HCT116 (cell line): ENCODE results near the gene CDH13. TPM values are rescaled to one million over a fixed set of nuclear protein-coding genes. Genes with fewer than 3 reads are reported as not detected.

Experiments
- ATAC-seq: fragments of 200-7000 bp; cut with Tn5 transposase; 2 replicates; pipeline ENCODE4 v1.9.1; 2020; ENCODE audit warnings: mild to moderate bottlenecking, moderate library complexity
- BruUV-seq: library from RNA; stranded (reverse); fragments of 400-500 nt; replicated peaks from 2 replicates; lab custom pipeline; 2021; lab: Mats Ljungman, UMichigan
- CTCF ChIA-PET: fragments of 300-600 bp; sonication (Branson Sonifier 250); formaldehyde crosslinking; loops from one replicate; lab custom pipeline; 2021; ENCODE audit warnings: antibody characterized with exemption; lab: Charles Lee
- POLR2A ChIA-PET: fragments of 300-600, 350-600 bp; sonication (Branson Sonifier 250); formaldehyde crosslinking; loops from one replicate; lab custom pipeline; 2021; ENCODE audit warnings: antibody characterized with exemption; lab: Charles Lee
- RAD21 ChIA-PET, 2 experiments: fragments of 300-600 bp; sonication (Branson Sonifier 250); formaldehyde crosslinking; loops; one replicate each; lab custom pipeline; 2023; ENCODE audit warnings: low total read pairs in 2 of 2; ENCODE audit not compliant: uncharacterized antibody in 2 of 2, unreplicated experiment in 2 of 2, low non-redundant PET in 1 of 2; lab: Charles Lee
- DNase-seq: peaks from one replicate; pipeline ENCODE4 v3.0.0-alpha.2; 2010; ENCODE audit warnings: low read depth, low spot score
- H2AFZ ChIP-seq: fragments of 200-600 bp; shearing (Covaris generic), sonication (generic); 2 replicates; pipeline ENCODE4 v1.6.1; 2017; ENCODE audit warnings: low read depth, mixed run types, mixed read lengths, antibody characterized with exemption, low read length; ENCODE audit not compliant: poor library complexity, severe bottlenecking
- H3K27ac ChIP-seq: 2 replicates; pipeline ENCODE4 v1.5.1; 2012; ENCODE audit warnings: low read depth, low read length
- H3K27me3 ChIP-seq: fragments of 200-600 bp; sonication (generic); 2 replicates; pipeline ENCODE4 v1.6.1; 2016; ENCODE audit warnings: mixed run types, low read length, mixed read lengths; ENCODE audit not compliant: insufficient read depth
- H3K36me3 ChIP-seq, 2 experiments: fragments of 200-500 bp in 1 of 2; fragments of 200-600 bp in 1 of 2; sonication (Bioruptor generic) in 1 of 2; sonication (generic) in 1 of 2; 2 replicates each; pipeline versions ENCODE4 v1.5.1 to v1.6.1; 2014 to 2016; ENCODE audit warnings: low read length in 2 of 2, inconsistent platforms in 1 of 2, mixed read lengths in 1 of 2, mixed run types in 1 of 2; ENCODE audit not compliant: insufficient read depth in 2 of 2, control insufficient read depth in 1 of 2
- H3K4me1 ChIP-seq, 2 experiments: fragments of 200-600 bp in 1 of 2; sonication (generic) in 1 of 2; 2 replicates each; pipeline versions ENCODE4 v1.5.1 to v1.6.1; 2012 to 2017; ENCODE audit warnings: low read length in 2 of 2, inconsistent platforms in 1 of 2, mild to moderate bottlenecking in 1 of 2, mixed read lengths in 1 of 2, mixed run types in 1 of 2, moderate library complexity in 1 of 2; ENCODE audit not compliant: insufficient read depth in 2 of 2, control insufficient read depth in 1 of 2
- H3K4me2 ChIP-seq: fragments of 200-600 bp; sonication (generic); 2 replicates; pipeline ENCODE4 v1.6.1; 2017; ENCODE audit warnings: mixed run types, low read length, mixed read lengths
- H3K4me3 ChIP-seq, 2 experiments: fragments of 200-600 bp in 1 of 2; sonication (generic) in 1 of 2; replicated peaks in 1 of 2; 2 replicates each; pipeline ENCODE4 v1.5.1; 2011 to 2016; ENCODE audit warnings: low read length in 2 of 2, control low read depth in 1 of 2, low read depth in 1 of 2, mild to moderate bottlenecking in 1 of 2, mixed read lengths in 1 of 2, mixed run types in 1 of 2
- H3K79me2 ChIP-seq: fragments of 200-600 bp; sonication (generic); 2 replicates; pipeline ENCODE4 v1.6.1; 2017; ENCODE audit warnings: mild to moderate bottlenecking, mixed run types, low read length, moderate library complexity, mixed read lengths; ENCODE audit not compliant: insufficient read depth
- H3K9ac ChIP-seq: fragments of 200-600 bp; sonication (generic); 2 replicates; pipeline ENCODE4 v1.6.1; 2016; ENCODE audit warnings: low read length, mixed read lengths
- H3K9me2 ChIP-seq: fragments of 200-600 bp; sonication (generic), shearing (Covaris generic); 2 replicates; pipeline ENCODE4 v1.6.1; 2017; ENCODE audit warnings: mixed run types, mild to moderate bottlenecking, moderate library complexity; ENCODE audit not compliant: insufficient read depth
- H3K9me3 ChIP-seq, 2 experiments: fragments of 200-500 bp in 1 of 2; fragments of 200-600 bp in 1 of 2; sonication (Bioruptor generic) in 1 of 2; sonication (generic) in 1 of 2; 2 replicates each; pipeline ENCODE4 v1.6.1; 2014 to 2017; ENCODE audit warnings: low read length in 2 of 2, mixed read lengths in 2 of 2, inconsistent platforms in 1 of 2, low read depth in 1 of 2, mild to moderate bottlenecking in 1 of 2, mixed run types in 1 of 2, moderate library complexity in 1 of 2; ENCODE audit not compliant: control insufficient read depth in 1 of 2, insufficient read depth in 1 of 2
- H4K20me1 ChIP-seq: fragments of 200-600 bp; sonication (generic), shearing (Covaris generic); 2 replicates; pipeline ENCODE4 v1.6.1; 2017; ENCODE audit warnings: mixed run types, mild to moderate bottlenecking, moderate library complexity; ENCODE audit not compliant: insufficient read depth
- ATF3 ChIP-seq: IDR thresholded peaks from 2 replicates; pipeline ENCODE4 v1.6.1; 2012
- CBX3 ChIP-seq: IDR thresholded peaks from 2 replicates; pipeline ENCODE4 v1.6.1; 2012; ENCODE audit warnings: low read depth
- CEBPB ChIP-seq: IDR thresholded peaks from 2 replicates; pipeline ENCODE4 v1.6.1; 2012; ENCODE audit warnings: low read depth
- CTCF ChIP-seq, 3 experiments: fragments of 200-600 bp in 1 of 3; sonication (generic) in 1 of 3; IDR thresholded peaks in 2 of 3; conservative IDR thresholded peaks in 1 of 3; 2 replicates each; pipeline ENCODE4 v1.5.1; 2012 to 2017; ENCODE audit warnings: low read depth in 2 of 3, low read length in 2 of 3, antibody characterized with exemption in 1 of 3, borderline replicate concordance in 1 of 3, control low read depth in 1 of 3, mild to moderate bottlenecking in 1 of 3, mixed read lengths in 1 of 3, mixed run types in 1 of 3, moderate library complexity in 1 of 3; ENCODE audit not compliant: insufficient read depth in 1 of 3
- ELF1 ChIP-seq: IDR thresholded peaks from 2 replicates; pipeline ENCODE4 v1.6.1; 2012; ENCODE audit warnings: low read depth, borderline replicate concordance
- FOSL1 ChIP-seq: IDR thresholded peaks from 2 replicates; pipeline ENCODE4 v1.6.1; 2012; ENCODE audit warnings: low read depth
- MAX ChIP-seq: IDR thresholded peaks from 2 replicates; pipeline ENCODE4 v1.6.1; 2012
- POLR2AphosphoS5 ChIP-seq: IDR thresholded peaks from 2 replicates; pipeline ENCODE4 v1.6.1; 2011; ENCODE audit warnings: mild to moderate bottlenecking, low read depth, low read length, moderate library complexity
- RAD21 ChIP-seq: IDR thresholded peaks from 2 replicates; pipeline ENCODE4 v1.6.1; 2012; ENCODE audit warnings: low read depth, mild to moderate bottlenecking
- SRF ChIP-seq: IDR thresholded peaks from 2 replicates; pipeline ENCODE4 v1.6.1; 2012; ENCODE audit warnings: low read depth
- intact Hi-C: fragments of 100-400 bp; cut with micrococcal nuclease; formaldehyde crosslinking; loops from 2 replicates; pipeline ENCODE4 v1.10.0; 2022
- total RNA-seq: library from RNA; stranded (reverse); gene quantifications from one replicate; pipeline ENCODE4 v1.2.1, GENCODE V29; 2021; ENCODE audit not compliant: unreplicated experiment
- TF ChIP-seq, protein P1 (sequence below): IDR thresholded peaks from 2 replicates; pipeline ENCODE4 v1.6.1; 2011; ENCODE audit warnings: mild to moderate bottlenecking, low read length, moderate library complexity; ENCODE audit not compliant: insufficient replicate concordance; ENCODE audit errors: extremely low read depth
- TF ChIP-seq, protein P2 (sequence below): IDR thresholded peaks from 2 replicates; pipeline ENCODE4 v1.6.1; 2012; ENCODE audit warnings: low read depth

CDH13 gene
- total RNA-seq, 1 experiment from 2014 or later, result not detected

- no TSS peak for BruUV-seq
- no peaks in the 10 kb centered on the region for H3K79me2 ChIP-seq
- POLR2A ChIA-PET, result no interaction called here
- RAD21 ChIA-PET, result no interaction called here
- H3K4me1 ChIP-seq, result no peaks in the 10 kb centered on the region
- no peak for DNase-seq
- no peaks in the 10 kb centered on the region for H3K9me2 ChIP-seq
- H4K20me1 ChIP-seq, result no peaks in the 10 kb centered on the region
- TF ChIP-seq CTCF (IDR thresholded peaks at IDR 0.05 in 2 of 3, conservative IDR thresholded peaks at IDR 0.05 in 1 of 3; ENCODE audit: borderline replicate concordance in 1 of 3, insufficient read depth in 1 of 3, low read depth in 2 of 3, low read length in 2 of 3), result no peak
- TF ChIP-seq CEBPB, result no peak
- intact Hi-C loops, result no loop called here
- H2AFZ ChIP-seq, result no peak overlapping the region
- H3K9ac ChIP-seq, result no peak overlapping the region
- no peaks in the 10 kb centered on the region for H3K36me3 ChIP-seq
- H3K4me3 ChIP-seq, result no peak overlapping the region
- no peak overlapping the region for H3K27ac ChIP-seq
- peaks cover 23 to 39% of the 10 kb centered on the region in 2 experiments; a peak in 2 of 4 replicates for H3K9me3 ChIP-seq
- ATAC-seq, result no peak
- CTCF ChIA-PET, result no interaction called here
- H3K4me2 ChIP-seq, result no peak overlapping the region
- H3K27me3 ChIP-seq, result no peaks in the 10 kb centered on the region
These were observed 471.8 kb downstream of the CDH13 start for GRCh38 chr16:83098536-83098935.

- no peak for ATAC-seq
- H3K4me2 ChIP-seq, result no peak overlapping the region
- H3K4me3 ChIP-seq, result no peak overlapping the region
- BruUV-seq, result no TSS peak
- H3K79me2 ChIP-seq, result no peaks in the 10 kb centered on the region
- no peaks in the 10 kb centered on the region for H4K20me1 ChIP-seq
- no peak for DNase-seq
- no peaks in the 10 kb centered on the region for H3K27me3 ChIP-seq
- H3K9me3 ChIP-seq, result peaks cover 25 to 29% of the 10 kb centered on the region in 2 experiments; a peak in 2 of 4 replicates
- no peak overlapping the region for H2AFZ ChIP-seq
- ChIA-PET RAD21 (no interaction called here), CTCF (no interaction called here), POLR2A (no interaction called here)
- H3K9me2 ChIP-seq, result no peaks in the 10 kb centered on the region
- no peaks in the 10 kb centered on the region for H3K36me3 ChIP-seq
- intact Hi-C loops, result no loop called here
- H3K9ac ChIP-seq, result no peak overlapping the region
- H3K27ac ChIP-seq, result no peak overlapping the region
- H3K4me1 ChIP-seq, result no peaks in the 10 kb centered on the region
- TF ChIP-seq POLR2AphosphoS5 (no peak), CEBPB (no peak), RAD21 (no peak), CBX3 (no peak), MAX (no peak), FOSL1 (no peak), ATF3 (no peak), ELF1 (no peak), SRF (no peak)
- TF ChIP-seq, protein P1, sequence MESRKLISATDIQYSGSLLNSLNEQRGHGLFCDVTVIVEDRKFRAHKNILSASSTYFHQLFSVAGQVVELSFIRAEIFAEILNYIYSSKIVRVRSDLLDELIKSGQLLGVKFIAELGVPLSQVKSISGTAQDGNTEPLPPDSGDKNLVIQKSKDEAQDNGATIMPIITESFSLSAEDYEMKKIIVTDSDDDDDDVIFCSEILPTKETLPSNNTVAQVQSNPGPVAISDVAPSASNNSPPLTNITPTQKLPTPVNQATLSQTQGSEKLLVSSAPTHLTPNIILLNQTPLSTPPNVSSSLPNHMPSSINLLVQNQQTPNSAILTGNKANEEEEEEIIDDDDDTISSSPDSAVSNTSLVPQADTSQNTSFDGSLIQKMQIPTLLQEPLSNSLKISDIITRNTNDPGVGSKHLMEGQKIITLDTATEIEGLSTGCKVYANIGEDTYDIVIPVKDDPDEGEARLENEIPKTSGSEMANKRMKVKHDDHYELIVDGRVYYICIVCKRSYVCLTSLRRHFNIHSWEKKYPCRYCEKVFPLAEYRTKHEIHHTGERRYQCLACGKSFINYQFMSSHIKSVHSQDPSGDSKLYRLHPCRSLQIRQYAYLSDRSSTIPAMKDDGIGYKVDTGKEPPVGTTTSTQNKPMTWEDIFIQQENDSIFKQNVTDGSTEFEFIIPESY, result no peak
- TF ChIP-seq, protein P2, sequence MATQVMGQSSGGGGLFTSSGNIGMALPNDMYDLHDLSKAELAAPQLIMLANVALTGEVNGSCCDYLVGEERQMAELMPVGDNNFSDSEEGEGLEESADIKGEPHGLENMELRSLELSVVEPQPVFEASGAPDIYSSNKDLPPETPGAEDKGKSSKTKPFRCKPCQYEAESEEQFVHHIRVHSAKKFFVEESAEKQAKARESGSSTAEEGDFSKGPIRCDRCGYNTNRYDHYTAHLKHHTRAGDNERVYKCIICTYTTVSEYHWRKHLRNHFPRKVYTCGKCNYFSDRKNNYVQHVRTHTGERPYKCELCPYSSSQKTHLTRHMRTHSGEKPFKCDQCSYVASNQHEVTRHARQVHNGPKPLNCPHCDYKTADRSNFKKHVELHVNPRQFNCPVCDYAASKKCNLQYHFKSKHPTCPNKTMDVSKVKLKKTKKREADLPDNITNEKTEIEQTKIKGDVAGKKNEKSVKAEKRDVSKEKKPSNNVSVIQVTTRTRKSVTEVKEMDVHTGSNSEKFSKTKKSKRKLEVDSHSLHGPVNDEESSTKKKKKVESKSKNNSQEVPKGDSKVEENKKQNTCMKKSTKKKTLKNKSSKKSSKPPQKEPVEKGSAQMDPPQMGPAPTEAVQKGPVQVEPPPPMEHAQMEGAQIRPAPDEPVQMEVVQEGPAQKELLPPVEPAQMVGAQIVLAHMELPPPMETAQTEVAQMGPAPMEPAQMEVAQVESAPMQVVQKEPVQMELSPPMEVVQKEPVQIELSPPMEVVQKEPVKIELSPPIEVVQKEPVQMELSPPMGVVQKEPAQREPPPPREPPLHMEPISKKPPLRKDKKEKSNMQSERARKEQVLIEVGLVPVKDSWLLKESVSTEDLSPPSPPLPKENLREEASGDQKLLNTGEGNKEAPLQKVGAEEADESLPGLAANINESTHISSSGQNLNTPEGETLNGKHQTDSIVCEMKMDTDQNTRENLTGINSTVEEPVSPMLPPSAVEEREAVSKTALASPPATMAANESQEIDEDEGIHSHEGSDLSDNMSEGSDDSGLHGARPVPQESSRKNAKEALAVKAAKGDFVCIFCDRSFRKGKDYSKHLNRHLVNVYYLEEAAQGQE, result no peak
These were observed 473.9 kb downstream of the CDH13 start for GRCh38 chr16:83100679-83101078.
